Activated T-cell treated with anti-CD3 and anti-CD28 coated beads, Interleukin-2, amount 50 U/mL, for 1 hour (primary cell): Measurements from ENCODE around the gene GTF2A1L.
"Not testable (repeated sequence)": the region's sequence is repeated elsewhere in the genome, so short reads cannot be mapped to it uniquely, and the experiment has no call there.

ENCODE experiments used
- DNase-seq: peaks from one replicate; pipeline ENCODE4 v3.0.0-alpha.2; 2020

GTF2A1L gene

GRCh38 chr2:48613211-48613610 lies 4.4 kb upstream of the GTF2A1L start:
- DNase-seq = no peak

- not testable (repeated sequence) for DNase-seq
These were observed 3.1 kb upstream of the GTF2A1L start for GRCh38 chr2:48614581-48614980.

- DNase-seq = no peak
These were observed 1.9 kb downstream of the GTF2A1L start for GRCh38 chr2:48619526-48619925.

GRCh38 chr2:48620604-48621003 lies 2.9 kb downstream of the GTF2A1L start:
- DNase-seq = no peak

GRCh38 chr2:48622691-48623090 lies 5.0 kb downstream of the GTF2A1L start:
- not testable (repeated sequence) for DNase-seq

GRCh38 chr2:48624696-48625095 lies 7.0 kb downstream of the GTF2A1L start:
- DNase-seq = no peak

GRCh38 chr2:48626047-48626446 lies 8.4 kb downstream of the GTF2A1L start:
- no peak for DNase-seq

GRCh38 chr2:48633143-48633542 lies 15.5 kb downstream of the GTF2A1L start:
- DNase-seq = no peak

- DNase-seq = no peak
These were observed 18.1 kb downstream of the GTF2A1L start for GRCh38 chr2:48635786-48636185.

- DNase-seq = no peak
These were observed 20.6 kb downstream of the GTF2A1L start for GRCh38 chr2:48638261-48638660.

- DNase-seq = no peak
These were observed 33.6 kb downstream of the GTF2A1L start for GRCh38 chr2:48651158-48651790.

GRCh38 chr2:48668992-48669391 lies 51.3 kb downstream of the GTF2A1L start:
- no peak for DNase-seq

- no peak for DNase-seq
These were observed 55.9 kb downstream of the GTF2A1L start for GRCh38 chr2:48673581-48673980.

GRCh38 chr2:48674933-48675332 lies 57.3 kb downstream of the GTF2A1L start:
- DNase-seq = no peak

- DNase-seq = no peak
These were observed 59.8 kb downstream of the GTF2A1L start for GRCh38 chr2:48677450-48677849.

GRCh38 chr2:48685126-48685525 lies 67.5 kb downstream of the GTF2A1L start:
- no peak for DNase-seq

GRCh38 chr2:48691935-48692691 lies 74.5 kb downstream of the GTF2A1L start:
- no peak for DNase-seq

- no peak for DNase-seq
These were observed 75.4 kb downstream of the GTF2A1L start for GRCh38 chr2:48693066-48693465.

- no peak for DNase-seq
These were observed 76.0 kb downstream of the GTF2A1L start for GRCh38 chr2:48693645-48694044.

GRCh38 chr2:48694149-48694548 lies 76.5 kb downstream of the GTF2A1L start:
- no peak for DNase-seq

GRCh38 chr2:48695991-48696390 lies 78.3 kb downstream of the GTF2A1L start:
- no peak for DNase-seq

- no peak for DNase-seq
These were observed 79.2 kb downstream of the GTF2A1L start for GRCh38 chr2:48696881-48697280.

GRCh38 chr2:48699348-48699930 lies 81.8 kb downstream of the GTF2A1L start:
- DNase-seq = no peak

- DNase-seq = not testable (repeated sequence)
These were observed 86.0 kb downstream of the GTF2A1L start for GRCh38 chr2:48703621-48704020.
